T-helper 1 cell (primary cell): ENCODE results near the gene IL21R.
"Not testable (repeated sequence)": the region's sequence is repeated elsewhere in the genome, so short reads cannot be mapped to it uniquely, and the experiment has no call there.

ENCODE experiments used
- DNase-seq, 5 donors: peaks; one replicate each; pipeline ENCODE4 v3.0.0-alpha.2; 2012 to 2020

IL21R gene

DNA sequence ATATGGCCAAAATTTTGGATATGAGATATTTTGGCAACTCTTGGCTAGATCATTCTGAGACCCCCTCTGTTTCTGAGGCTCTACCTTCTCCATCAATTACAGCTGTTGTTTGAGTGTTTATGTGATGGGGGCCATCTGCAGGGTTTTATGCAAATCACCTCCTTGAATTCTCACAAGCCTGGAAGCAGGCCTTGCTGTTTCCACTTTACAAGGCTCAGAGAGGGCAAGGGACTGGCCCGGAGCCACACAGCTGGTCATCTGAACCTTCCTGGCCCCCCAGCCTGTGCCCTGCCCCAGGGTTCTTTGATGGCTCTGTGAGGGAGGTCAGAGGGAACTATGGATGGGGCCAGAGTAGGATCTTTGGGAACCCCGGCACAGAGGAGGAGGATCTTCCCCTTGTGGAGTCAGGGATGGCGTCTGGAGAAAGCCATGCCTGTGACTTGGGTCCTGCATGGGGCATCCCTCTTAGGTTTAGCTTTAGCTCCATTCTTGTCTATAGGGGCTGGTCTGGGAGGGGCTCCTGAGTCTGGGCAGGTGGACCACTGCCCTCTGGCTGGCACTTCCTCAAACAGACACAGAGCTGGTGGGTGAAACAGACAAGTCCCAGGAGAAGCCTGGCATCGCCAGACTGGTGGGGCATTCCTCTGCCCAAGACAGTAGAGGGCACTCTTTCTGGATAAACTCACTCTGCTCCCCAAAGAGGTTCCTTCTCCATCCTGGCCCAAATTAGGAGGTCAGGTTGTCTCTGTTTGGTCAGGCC lies 26.2 kb downstream of the IL21R start:
- no peak for DNase-seq

- DNase-seq: no peak
These were observed 27.4 kb downstream of the IL21R start for GRCh38 chr16:27429330-27429871.

GRCh38 chr16:27429981-27430441 lies 28.0 kb downstream of the IL21R start:
- no peak for DNase-seq

- DNase-seq: no peak
These were observed 28.5 kb downstream of the IL21R start for GRCh38 chr16:27430512-27430911.

DNA sequence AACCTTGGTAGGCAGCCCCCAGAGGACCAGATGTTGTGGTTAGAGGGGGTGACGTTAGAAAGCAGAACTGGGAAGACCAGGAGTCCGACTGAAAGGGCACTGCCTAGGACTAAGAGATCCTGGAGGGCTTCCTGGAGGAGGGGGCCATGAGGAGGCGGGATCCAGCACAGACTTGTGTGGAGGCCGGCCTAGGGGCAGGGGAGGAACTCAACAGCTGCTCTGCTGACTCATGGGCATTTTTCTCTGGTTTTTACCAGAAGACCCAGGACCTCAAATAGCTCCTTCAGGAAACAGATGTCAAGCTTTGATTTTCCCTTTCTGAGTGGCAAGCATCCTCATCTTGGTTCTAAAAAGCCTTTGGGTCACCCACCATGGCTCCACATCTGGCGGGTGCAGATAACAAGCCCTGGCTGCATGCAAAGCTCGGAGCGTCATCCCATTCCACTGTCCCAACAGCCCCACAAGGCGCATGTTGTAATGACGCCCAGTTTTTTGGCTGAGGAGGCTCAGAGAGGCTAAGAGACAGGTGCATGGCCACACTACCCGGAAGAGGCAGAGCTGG lies 29.0 kb downstream of the IL21R start:
- DNase-seq: no peak

DNA sequence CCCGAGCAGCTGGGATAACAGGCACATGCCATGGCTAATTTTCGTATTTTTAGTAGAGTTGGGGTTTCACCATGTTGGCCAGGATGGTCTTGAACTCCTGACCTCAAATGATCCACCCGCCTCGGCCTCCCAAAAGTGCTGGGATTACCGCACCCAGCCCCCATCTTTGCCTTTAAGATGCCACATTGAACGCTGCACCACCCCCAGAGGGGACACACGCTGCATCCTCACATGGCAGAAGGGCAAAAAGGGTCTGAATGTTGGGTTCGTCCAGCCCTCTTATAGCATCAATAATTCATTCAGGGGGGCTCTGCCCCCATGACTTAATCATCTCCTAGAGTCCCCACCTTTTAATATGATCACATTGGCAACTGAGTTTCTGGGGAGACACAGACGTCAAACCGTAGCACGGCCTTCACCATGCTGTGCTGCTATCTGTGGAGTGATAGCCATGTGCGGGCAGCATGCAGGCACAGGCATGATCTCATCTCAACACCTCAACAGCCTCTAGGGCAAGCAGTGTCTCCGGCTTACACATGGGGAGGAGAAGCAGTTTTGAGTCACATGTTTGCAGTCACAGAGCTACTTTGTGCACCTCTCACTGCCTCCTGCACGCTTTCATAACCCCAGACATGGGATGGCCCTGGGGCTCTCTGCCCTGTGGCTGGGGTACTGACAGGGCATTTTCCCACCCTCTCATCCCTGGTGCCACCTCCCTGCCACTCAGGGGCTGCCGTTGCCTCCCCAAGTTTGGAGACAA lies 30.0 kb downstream of the IL21R start:
- no peak for DNase-seq

DNA sequence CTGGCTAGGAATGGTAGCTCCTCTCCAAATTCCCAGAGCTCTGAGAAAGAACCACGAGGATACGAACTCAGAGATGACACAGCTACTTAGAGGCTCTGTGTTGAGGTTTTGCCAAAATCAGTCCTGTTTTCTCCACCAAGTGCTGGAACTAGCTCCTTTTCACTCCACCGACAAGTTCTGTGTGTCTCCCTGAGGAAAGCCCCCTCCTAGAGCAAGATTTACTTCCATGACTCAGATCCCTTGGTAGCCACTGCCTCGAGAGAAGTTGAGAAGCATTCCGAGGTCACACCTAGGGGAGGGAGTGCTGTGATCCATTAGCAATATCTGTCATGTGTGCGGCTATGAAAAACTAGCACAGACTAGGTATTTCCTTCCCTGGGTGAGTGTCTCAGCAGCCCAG lies 30.6 kb downstream of the IL21R start:
- DNase-seq: no peak

DNA sequence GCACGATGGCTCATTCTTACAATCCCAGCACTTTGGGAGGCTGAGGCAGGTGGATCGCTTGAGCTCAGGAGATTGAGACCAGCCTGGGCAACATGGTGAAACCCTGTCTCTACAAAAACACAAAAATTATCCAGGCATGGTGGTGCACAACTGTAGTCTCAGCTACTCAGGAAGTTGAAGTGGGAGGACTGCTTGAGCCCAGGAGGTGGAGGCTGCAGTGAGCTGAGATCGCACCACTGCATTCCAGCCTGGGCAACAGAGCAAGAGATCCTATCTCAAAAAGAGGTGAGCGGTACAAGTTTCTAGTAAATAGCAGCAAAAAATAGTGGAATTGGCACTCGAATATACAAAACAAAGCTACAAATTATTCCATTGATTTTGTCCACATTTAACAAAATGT lies 31.2 kb downstream of the IL21R start:
- DNase-seq: not testable (repeated sequence)

DNA sequence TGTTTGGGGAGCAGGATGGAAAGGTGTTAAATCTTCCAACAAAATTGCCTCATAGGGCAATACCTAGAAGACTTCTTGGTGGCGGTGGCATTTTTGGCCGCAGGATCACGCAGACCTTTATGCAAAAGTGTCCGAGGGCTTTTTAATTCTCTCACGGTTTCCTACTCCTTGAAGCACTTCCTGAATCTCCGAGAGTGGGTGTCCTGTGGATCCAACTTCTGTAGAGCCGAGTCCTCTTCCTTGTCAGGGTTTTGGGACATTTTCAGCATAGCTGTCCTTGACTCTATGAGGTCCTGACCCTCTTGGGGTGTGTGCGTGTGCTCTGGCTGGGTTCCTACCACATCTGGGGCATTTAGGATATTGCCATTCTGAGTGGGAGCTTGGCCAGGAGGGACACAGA lies 31.7 kb downstream of the IL21R start:
- no peak for DNase-seq

- DNase-seq: no peak
These were observed 32.4 kb downstream of the IL21R start for GRCh38 chr16:27434141-27435051.

- not testable (repeated sequence) for DNase-seq
These were observed 33.2 kb downstream of the IL21R start for GRCh38 chr16:27435146-27435545.

GRCh38 chr16:27436065-27436464 lies 34.1 kb downstream of the IL21R start:
- no peak for DNase-seq

- no peak for DNase-seq
These were observed 35.1 kb downstream of the IL21R start for GRCh38 chr16:27436921-27437650.

- no peak for DNase-seq
These were observed 36.0 kb downstream of the IL21R start for GRCh38 chr16:27437946-27438345.

DNA sequence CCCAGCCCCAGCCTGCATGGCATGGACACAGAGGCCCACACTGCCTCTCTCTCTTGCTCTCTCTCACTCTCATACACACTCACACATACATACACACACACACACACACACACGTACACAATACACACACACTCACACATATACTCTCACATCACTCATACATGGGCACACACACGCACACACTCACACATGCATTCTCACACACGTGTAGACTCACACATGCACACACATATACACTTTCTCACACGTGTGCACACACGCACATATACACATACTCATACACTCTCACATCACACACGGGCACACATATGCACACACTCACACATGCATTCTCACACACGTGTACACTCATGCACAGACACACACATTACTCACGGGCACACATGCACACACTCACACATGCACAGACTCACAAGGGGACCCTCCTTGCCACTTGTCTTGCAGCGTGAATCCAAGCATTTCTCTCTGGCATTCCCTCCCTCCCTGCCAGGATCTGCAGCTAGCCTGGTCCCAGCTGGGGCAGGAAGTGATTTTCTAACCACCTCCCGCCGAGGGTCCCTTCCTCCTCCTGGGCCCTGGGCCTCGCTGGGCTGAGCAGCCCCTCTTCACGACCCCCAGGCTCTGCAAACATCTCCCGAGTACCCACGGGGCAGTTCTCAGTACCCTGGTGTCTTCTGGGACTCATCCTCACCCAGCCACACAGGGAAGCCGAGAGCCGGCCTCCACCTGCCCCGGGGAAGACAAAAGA lies 37.5 kb downstream of the IL21R start:
- no peak for DNase-seq

DNA sequence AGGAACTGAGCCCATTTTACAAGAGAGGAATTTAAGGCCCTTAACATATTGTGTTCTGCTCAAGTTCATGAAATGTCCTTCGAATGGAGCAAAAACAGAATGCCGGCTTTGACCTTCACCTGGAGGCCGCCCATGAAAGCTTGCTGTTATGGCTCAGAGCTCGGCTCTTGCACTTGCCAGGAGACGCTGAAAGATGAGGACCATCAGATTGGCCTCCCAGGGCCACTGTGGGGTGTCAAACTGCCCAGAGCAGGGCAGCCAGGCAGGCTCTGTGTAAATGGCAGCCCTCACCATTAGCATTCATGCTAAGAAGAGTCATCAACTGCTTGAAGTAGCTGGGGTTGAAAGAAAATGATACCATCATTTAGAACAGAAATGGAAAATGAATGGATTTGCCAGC lies 39.3 kb downstream of the IL21R start:
- no peak for DNase-seq

- no peak for DNase-seq
These were observed 40.0 kb downstream of the IL21R start for GRCh38 chr16:27441998-27442397.

DNA sequence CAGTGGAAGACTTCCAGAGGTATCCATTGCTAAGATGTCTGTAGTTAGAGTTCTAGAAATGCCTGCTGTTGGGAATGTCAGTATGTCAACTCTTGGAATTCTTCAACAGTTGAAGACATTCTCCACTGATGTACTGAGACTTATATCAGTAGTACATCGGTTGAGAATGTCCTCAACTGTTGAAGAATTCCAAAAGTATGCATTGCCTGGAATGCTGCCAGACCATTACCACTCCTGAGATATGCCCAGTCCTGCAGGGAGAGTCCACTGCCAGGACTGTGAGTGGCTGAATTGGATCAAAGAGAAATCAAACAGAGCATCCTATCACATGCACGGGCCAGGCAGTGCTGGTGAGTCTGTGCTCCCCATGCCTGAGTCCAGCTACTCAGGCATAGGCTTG lies 42.0 kb downstream of the IL21R start:
- DNase-seq: no peak

DNA sequence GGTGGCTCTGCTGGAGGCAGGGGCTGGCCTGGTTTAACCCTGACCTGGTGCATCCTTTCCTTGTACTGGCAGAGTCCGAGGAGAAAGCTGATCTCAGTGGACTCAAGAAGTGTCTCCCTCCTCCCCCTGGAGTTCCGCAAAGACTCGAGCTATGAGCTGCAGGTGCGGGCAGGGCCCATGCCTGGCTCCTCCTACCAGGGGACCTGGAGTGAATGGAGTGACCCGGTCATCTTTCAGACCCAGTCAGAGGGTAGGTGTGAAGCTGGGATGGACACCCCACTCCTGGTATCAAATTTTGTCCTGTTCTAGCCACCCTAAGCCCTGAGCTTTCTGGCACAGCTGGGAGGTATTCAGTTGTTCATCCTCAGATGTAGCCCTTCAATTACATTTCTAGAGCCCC lies 42.5 kb downstream of the IL21R start:
- DNase-seq: peak in 1 of 5 donors; percentile 4

DNA sequence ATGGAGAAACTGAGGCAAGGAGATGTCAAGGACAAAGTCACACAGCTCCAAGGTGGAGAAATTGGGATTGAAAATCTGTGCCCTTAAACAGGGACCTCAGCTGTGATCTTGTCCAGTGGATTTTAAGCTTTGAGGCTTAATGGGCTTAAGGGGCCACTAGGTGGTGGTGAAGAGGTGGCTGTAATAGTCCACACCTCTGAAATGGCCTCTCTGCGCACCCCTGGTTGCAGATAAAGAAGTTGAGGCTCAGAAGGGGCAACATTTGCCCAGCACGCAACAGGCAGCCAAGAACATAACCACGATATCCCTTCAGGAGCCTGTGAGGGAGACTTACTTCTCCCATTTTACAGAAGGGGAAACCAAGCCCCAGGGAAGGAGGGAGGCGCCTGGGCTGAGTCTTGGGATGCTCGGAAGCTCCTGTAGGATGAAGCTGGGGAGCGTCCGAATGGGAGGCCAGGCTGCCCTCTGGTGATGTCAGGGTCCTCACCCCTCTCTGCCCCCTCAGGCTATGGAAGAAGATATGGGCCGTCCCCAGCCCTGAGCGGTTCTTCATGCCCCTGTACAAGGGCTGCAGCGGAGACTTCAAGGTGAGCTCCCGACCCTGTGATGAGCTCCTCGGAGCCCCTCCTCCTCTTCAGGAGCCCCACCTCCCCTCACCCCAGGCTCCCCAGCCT lies 43.7 kb downstream of the IL21R start:
- DNase-seq: peak in 1 of 5 donors; percentile 5
